ENCODE results near the gene HSPA14.

GRCh38 chr10:14800397-14800796 is 37.7 kb upstream of the HSPA14 start:
- no peak for TF ChIP-seq CTCF (IDR thresholded peaks at IDR 0.05)
- TF ChIP-seq POLR2A (IDR thresholded peaks at IDR 0.05): no peak
- TF ChIP-seq POLR2AphosphoS5 (IDR thresholded peaks at IDR 0.05): no peak
